Measurements from ENCODE around the gene RNASE12. TPM values are rescaled to one million over a fixed set of nuclear protein-coding genes. Genes with fewer than 3 reads are reported as not detected.

RNASE12 gene
- polyA plus RNA-seq, 1 of the 3 experiments (the other 2 are of a cell fraction), result not detected

- WGBS (ENCODE audit: low lambda C conversion rate), result 12% methylated on average over 10 of the region's 10 CpGs
- ChIA-PET POLR2A (no interaction called here), CTCF (interaction anchor here (1.1 to 1.6 kb wide), 2 partner anchors 19 to 53 kb away, joined by 4 to 5 read pairs; no protein-coding TSS in a partner anchor)
- no peak overlapping the region for H3K27ac ChIP-seq (ENCODE audit: low read depth in 2 of 2, low read length in 1 of 2)
- no peaks in the 10 kb centered on the region for H3K36me3 ChIP-seq (replicated peaks in 1 of 2; ENCODE audit: control insufficient read depth in 1 of 2, insufficient read depth in 2 of 2, low read length in 1 of 2)
- H3K4me1 ChIP-seq (ENCODE audit: control insufficient read depth in 1 of 2, insufficient read depth in 2 of 2, low read depth in 1 of 2, low read length in 1 of 2), result peaks cover 0 to 19% of the 10 kb centered on the region in 2 experiments; a peak in 2 of 4 replicates
- no peaks in the 10 kb centered on the region for H3K9me2 ChIP-seq
- H3K9me3 ChIP-seq, result no peaks in the 10 kb centered on the region
- no peak overlapping the region for H3K4me3 ChIP-seq (ENCODE audit: low read depth in 2 of 2, low read length in 1 of 2)
- TF ChIP-seq NFIC (IDR thresholded peaks at IDR 0.05; ENCODE audit: borderline replicate concordance), result no peak
- no peak for TF ChIP-seq YY1 (IDR thresholded peaks at IDR 0.05; ENCODE audit: low read depth)
- no peak for TF ChIP-seq ELF1 (IDR thresholded peaks at IDR 0.05)
- no peak for TF ChIP-seq GABPA (IDR thresholded peaks at IDR 0.05; ENCODE audit: low read depth)
- TF ChIP-seq IRF3 (IDR thresholded peaks at IDR 0.05; ENCODE audit: low read depth, low read length), result no peak
- no peak for TF ChIP-seq USF2 (IDR thresholded peaks at IDR 0.05; ENCODE audit: borderline replicate concordance, low read depth, low read length)
- H3K4me2 ChIP-seq, result peak overlapping the region; percentile 30; the same call in 1 of the 2 replicates
- peaks cover 24% of the 10 kb centered on the region for H3F3A ChIP-seq (replicated peaks; ENCODE audit: insufficient read depth)
- peaks cover 9% of the 10 kb centered on the region for H4K20me1 ChIP-seq (ENCODE audit: insufficient read depth)
- peaks cover 16% of the 10 kb centered on the region; the same call in 1 of the 2 replicates for H3K27me3 ChIP-seq (ENCODE audit: insufficient read depth)
- H2AFZ ChIP-seq (ENCODE audit: low read depth), result no peak overlapping the region
- H3K9ac ChIP-seq, result no peak overlapping the region
- DNase-seq, result no peak
- no peaks in the 10 kb centered on the region for H3K79me2 ChIP-seq (ENCODE audit: insufficient read depth)
Observed at GRCh38 chr14:20628063-20628854, 37.1 kb upstream of the RNASE12 start.

- Histone ChIP-seq H3K9ac (no peak overlapping the region), H3K79me2 (ENCODE audit: insufficient read depth) (no peaks in the 10 kb centered on the region), H3K4me2 (peak overlapping the region; percentile 30; the same call in 1 of the 2 replicates), H3F3A (replicated peaks; ENCODE audit: insufficient read depth) (peaks cover 22% of the 10 kb centered on the region), H3K9me3 (no peaks in the 10 kb centered on the region), H3K36me3 (replicated peaks in 1 of 2; ENCODE audit: control insufficient read depth in 1 of 2, insufficient read depth in 2 of 2, low read length in 1 of 2) (no peaks in the 10 kb centered on the region), H4K20me1 (ENCODE audit: insufficient read depth) (peaks cover 7% of the 10 kb centered on the region), H2AFZ (ENCODE audit: low read depth) (no peak overlapping the region), H3K27ac (ENCODE audit: low read depth in 2 of 2, low read length in 1 of 2) (no peak overlapping the region), H3K4me3 (ENCODE audit: low read depth in 2 of 2, low read length in 1 of 2) (no peak overlapping the region; a peak in 1 of 4 replicates), H3K27me3 (ENCODE audit: insufficient read depth) (peaks cover 16% of the 10 kb centered on the region; the same call in 1 of the 2 replicates), H3K4me1 (ENCODE audit: control insufficient read depth in 1 of 2, insufficient read depth in 2 of 2, low read depth in 1 of 2, low read length in 1 of 2) (peaks cover 0 to 17% of the 10 kb centered on the region in 2 experiments; a peak in 2 of 4 replicates), H3K9me2 (no peaks in the 10 kb centered on the region)
- DNase-seq, result no peak
- WGBS (ENCODE audit: low lambda C conversion rate), result 13% methylated on average over 5 of the region's 5 CpGs
- TF ChIP-seq GABPA (IDR thresholded peaks at IDR 0.05; ENCODE audit: low read depth) (no peak), TAF1 (IDR thresholded peaks at IDR 0.05; ENCODE audit: borderline replicate concordance, low read depth, low read length) (no peak), YY1 (IDR thresholded peaks at IDR 0.05; ENCODE audit: low read depth) (no peak)
- ChIA-PET CTCF (interaction anchor here (0.6 to 1.6 kb wide), 3 partner anchors 10 to 54 kb away, joined by 3 to 5 read pairs (median 4); no protein-coding TSS in a partner anchor), POLR2A (no interaction called here)
Observed at GRCh38 chr14:20627346-20628027, 36.3 kb upstream of the RNASE12 start.
